Stimulated activated CD4-positive, alpha-beta T cell treated with anti-CD3 and anti-CD28 coated beads, Interleukin-4, amount 100 ng/mL, for 48 hours (primary cell): ENCODE data around the gene EDIL3.
"Not testable (repeated sequence)": the region's sequence is repeated elsewhere in the genome, so short reads cannot be mapped to it uniquely, and the experiment has no call there.

Source experiments
- DNase-seq, 2 donors: peaks; one replicate each; pipeline ENCODE4 v3.0.0-alpha.2; 2020; ENCODE audit warnings: low read depth in 2 of 2

Gene EDIL3

GRCh38 chr5:84168841-84169240 is 215.8 kb downstream of the EDIL3 start:
- DNase-seq, result no peak

- no peak for DNase-seq
These were observed 221.0 kb downstream of the EDIL3 start for GRCh38 chr5:84163671-84164070.

GRCh38 chr5:84162695-84163094 is 222.0 kb downstream of the EDIL3 start:
- DNase-seq, result no peak

- not testable (repeated sequence) for DNase-seq
These were observed 224.0 kb downstream of the EDIL3 start for GRCh38 chr5:84160650-84161049.

GRCh38 chr5:84149094-84149493 is 235.6 kb downstream of the EDIL3 start:
- no peak for DNase-seq

- no peak for DNase-seq
These were observed 236.0 kb downstream of the EDIL3 start for GRCh38 chr5:84148651-84149050.

GRCh38 chr5:84137541-84137940 is 247.1 kb downstream of the EDIL3 start:
- DNase-seq, result no peak

- DNase-seq, result no peak
These were observed 253.3 kb downstream of the EDIL3 start for GRCh38 chr5:84131372-84131771.

- no peak for DNase-seq
These were observed 254.6 kb downstream of the EDIL3 start for GRCh38 chr5:84130006-84130580.

- no peak for DNase-seq
These were observed 259.5 kb downstream of the EDIL3 start for GRCh38 chr5:84125216-84125615.

- no peak for DNase-seq
These were observed 265.4 kb downstream of the EDIL3 start for GRCh38 chr5:84119252-84119651.

GRCh38 chr5:84118551-84118950 is 266.1 kb downstream of the EDIL3 start:
- no peak for DNase-seq

- DNase-seq, result no peak
These were observed 269.0 kb downstream of the EDIL3 start for GRCh38 chr5:84115727-84116126.

GRCh38 chr5:84113246-84114105 is 271.2 kb downstream of the EDIL3 start:
- no peak for DNase-seq

- no peak for DNase-seq
These were observed 291.9 kb downstream of the EDIL3 start for GRCh38 chr5:84092738-84093137.

GRCh38 chr5:84091127-84091799 is 293.4 kb downstream of the EDIL3 start:
- DNase-seq, result no peak

GRCh38 chr5:84088996-84089395 is 295.7 kb downstream of the EDIL3 start:
- DNase-seq, result no peak

- no peak for DNase-seq
These were observed 298.2 kb downstream of the EDIL3 start for GRCh38 chr5:84086511-84086910.

- DNase-seq, result no peak
These were observed 299.2 kb downstream of the EDIL3 start for GRCh38 chr5:84085387-84086041.

- no peak for DNase-seq
These were observed 303.8 kb downstream of the EDIL3 start for GRCh38 chr5:84080908-84081307.

GRCh38 chr5:84072339-84072738 is 312.3 kb downstream of the EDIL3 start:
- DNase-seq, result no peak

- no peak for DNase-seq
These were observed 315.0 kb downstream of the EDIL3 start for GRCh38 chr5:84069608-84070179.
